Liver (tissue), 9 donors: ENCODE measurements around the gene DISC1. TPM values are rescaled to one million over a fixed set of nuclear protein-coding genes. Genes with fewer than 3 reads are reported as not detected.

Source experiments
- DNase-seq: peaks from one replicate; pipeline ENCODE4 v3.0.0-alpha.2; 2017; ENCODE audit warnings: low spot score
- H3K27ac ChIP-seq, 2 donors: one replicate each; pipeline ENCODE4 v1.7.0; 2013; ENCODE audit warnings: inconsistent platforms in 2 of 2, low read length in 2 of 2, control low read depth in 1 of 2, low read depth in 1 of 2, mild to moderate bottlenecking in 1 of 2
- H3K27me3 ChIP-seq, 4 donors: one replicate each; pipeline versions ENCODE4 v1.6.1 to v1.7.0; 2013; ENCODE audit warnings: low read length in 3 of 4, inconsistent platforms in 1 of 4, mild to moderate bottlenecking in 1 of 4, moderate library complexity in 1 of 4; ENCODE audit not compliant: control insufficient read depth in 4 of 4, insufficient read depth in 4 of 4
- H3K36me3 ChIP-seq, 4 donors: one replicate each; pipeline versions ENCODE4 v1.6.1 to v1.7.0; 2013; ENCODE audit warnings: low read length in 3 of 4, mild to moderate bottlenecking in 3 of 4, low read depth in 1 of 4, moderate library complexity in 1 of 4; ENCODE audit not compliant: control insufficient read depth in 4 of 4, insufficient read depth in 3 of 4
- H3K4me1 ChIP-seq, 4 donors: one replicate each; pipeline versions ENCODE4 v1.6.1 to v1.7.0; 2013; ENCODE audit warnings: low read length in 3 of 4, mild to moderate bottlenecking in 3 of 4, moderate library complexity in 1 of 4; ENCODE audit not compliant: control insufficient read depth in 4 of 4, insufficient read depth in 4 of 4
- H3K4me3 ChIP-seq, 3 donors: one replicate each; pipeline versions ENCODE4 v1.6.1 to v1.7.0; 2013; ENCODE audit warnings: low read length in 3 of 3, control low read depth in 1 of 3, low read depth in 1 of 3, mild to moderate bottlenecking in 1 of 3
- H3K9ac ChIP-seq, 2 donors: one replicate each; pipeline ENCODE4 v1.7.0; 2013; ENCODE audit warnings: low read length in 2 of 2, mild to moderate bottlenecking in 2 of 2, moderate library complexity in 2 of 2, control low read depth in 1 of 2, low read depth in 1 of 2
- H3K9me3 ChIP-seq, 4 donors: one replicate each; pipeline versions ENCODE4 v1.6.1 to v1.7.0; 2013; ENCODE audit warnings: low read length in 3 of 4; ENCODE audit not compliant: control insufficient read depth in 4 of 4
- ATF3 ChIP-seq: IDR thresholded peaks from 2 replicates; pipeline ENCODE4 v1.6.1; 2016; ENCODE audit warnings: antibody characterized with exemption
- CTCF ChIP-seq: fragments of 150-350 bp; IDR thresholded peaks from 2 replicates; pipeline ENCODE4 v1.5.1; 2017; ENCODE audit warnings: improper control_type of control experiment, low read depth, low read length; ENCODE audit not compliant: missing input control
- EGR1 ChIP-seq, 2 donors: IDR thresholded peaks; 2 replicates each; pipeline ENCODE4 v1.6.1; 2016 to 2018; ENCODE audit warnings: antibody characterized with exemption in 2 of 2, low read depth in 2 of 2
- FOXA1 ChIP-seq: IDR thresholded peaks from 2 replicates; pipeline ENCODE4 v1.6.1; 2016; ENCODE audit warnings: antibody characterized with exemption
- FOXA2 ChIP-seq: IDR thresholded peaks from 2 replicates; pipeline ENCODE4 v1.6.1; 2016; ENCODE audit warnings: antibody characterized with exemption
- GABPA ChIP-seq, 2 donors: IDR thresholded peaks in 1 of 2; conservative IDR thresholded peaks in 1 of 2; 2 replicates each; pipeline ENCODE4 v1.6.1; 2016; ENCODE audit warnings: antibody characterized with exemption in 2 of 2, mild to moderate bottlenecking in 1 of 2, moderate library complexity in 1 of 2
- HNF4A ChIP-seq, 2 donors: conservative IDR thresholded peaks; 2 replicates each; pipeline ENCODE4 v1.6.1; 2016; ENCODE audit warnings: antibody characterized with exemption in 2 of 2, mild to moderate bottlenecking in 2 of 2
- HNF4G ChIP-seq: IDR thresholded peaks from 2 replicates; pipeline ENCODE4 v1.6.1; 2016; ENCODE audit warnings: antibody characterized with exemption
- JUND ChIP-seq, 2 donors: IDR thresholded peaks; 2 replicates each; pipeline ENCODE4 v1.6.1; 2016; ENCODE audit warnings: antibody characterized with exemption in 2 of 2
- NR2F2 ChIP-seq: IDR thresholded peaks from 2 replicates; pipeline ENCODE4 v1.6.1; 2016; ENCODE audit warnings: antibody characterized with exemption
- RAD21 ChIP-seq, 2 donors: IDR thresholded peaks; 2 replicates each; pipeline ENCODE4 v1.6.1; 2016; ENCODE audit warnings: antibody characterized with exemption in 2 of 2, mild to moderate bottlenecking in 2 of 2
- RXRA ChIP-seq, 2 donors: IDR thresholded peaks; 2 replicates each; pipeline ENCODE4 v1.6.1; 2017 to 2018; ENCODE audit warnings: antibody characterized with exemption in 2 of 2, mild to moderate bottlenecking in 1 of 2
- SP1 ChIP-seq: IDR thresholded peaks from 2 replicates; pipeline ENCODE4 v1.6.1; 2018; ENCODE audit warnings: antibody characterized with exemption, mild to moderate bottlenecking
- TAF1 ChIP-seq: conservative IDR thresholded peaks from 2 replicates; pipeline ENCODE4 v1.6.1; 2016; ENCODE audit warnings: antibody characterized with exemption, mild to moderate bottlenecking
- YY1 ChIP-seq: IDR thresholded peaks from 2 replicates; pipeline ENCODE4 v1.6.1; 2016; ENCODE audit warnings: antibody characterized with exemption, mild to moderate bottlenecking
- ZBTB33 ChIP-seq: IDR thresholded peaks from 2 replicates; pipeline ENCODE4 v1.6.1; 2016; ENCODE audit warnings: antibody characterized with exemption
- WGBS: extraction: QIAGEN DNeasy Blood & Tissue Kit; methylation state at CpG from one replicate; pipeline ENCODE4 v1.1.7; 2013; 5-methylcytosine and 5-hydroxymethylcytosine counted together
- polyA plus RNA-seq, 2 donors: library from polyadenylated mRNA; stranded (reverse) in 1 of 2; unstranded in 1 of 2; fragments of 200-250 nt in 1 of 2; fragments of >200 nt in 1 of 2; fragmentation: Nextera tagmentation in 1 of 2; extraction: Ambion mirVana in 1 of 2; gene quantifications; one replicate each; pipeline versions ENCODE4 v1.2.1 to v1.2.3, GENCODE V29; 2013 to 2015
- total RNA-seq, 2 donors: library from RNA; depleted of rRNA; stranded (reverse); fragments of >200 nt; gene quantifications; one replicate each; pipeline ENCODE4 v1.2.3, GENCODE V29; 2014
- TF ChIP-seq, protein P1 (sequence below): IDR thresholded peaks from 2 replicates; pipeline ENCODE4 v1.6.1; 2016; ENCODE audit warnings: antibody characterized with exemption
- TF ChIP-seq, protein P2 (sequence below): IDR thresholded peaks from 2 replicates; pipeline ENCODE4 v1.6.1; 2016; ENCODE audit warnings: antibody characterized with exemption, mild to moderate bottlenecking
- donor health status: healthy.
- donor health status: healthy.
- donor health status: healthy.
- donor health status: healthy.
- donor health status: healthy.

DISC1 gene
- total and polyA plus RNA-seq, 4 donors: 0.45 to 6.3 (median 2.3) TPM

GRCh38 chr1:231800108-231800507, 173.5 kb downstream of the DISC1 start:
- H3K27ac ChIP-seq: no peak overlapping the region

More at GRCh38 chr1:231800108-231800507, 173.5 kb downstream of the DISC1 start:
- 75% methylated on average over 5 of the region's 5 CpGs for WGBS
- Histone ChIP-seq H3K36me3 (no peaks in the 10 kb centered on the region), H3K9ac (no peak overlapping the region), H3K4me3 (no peak overlapping the region), H3K27me3 (no peaks in the 10 kb centered on the region), H3K4me1 (no peaks in the 10 kb centered on the region), H3K9me3 (no peaks in the 10 kb centered on the region)
- no peak for TF ChIP-seq GABPA (IDR thresholded peaks at IDR 0.05 in 1 of 2, conservative IDR thresholded peaks at IDR 0.05 in 1 of 2)
- TF ChIP-seq YY1: no peak
- no peak for TF ChIP-seq EGR1 (IDR thresholded peaks at IDR 0.05; ENCODE audit: low read depth in 2 of 2)
- TF ChIP-seq, protein P1, sequence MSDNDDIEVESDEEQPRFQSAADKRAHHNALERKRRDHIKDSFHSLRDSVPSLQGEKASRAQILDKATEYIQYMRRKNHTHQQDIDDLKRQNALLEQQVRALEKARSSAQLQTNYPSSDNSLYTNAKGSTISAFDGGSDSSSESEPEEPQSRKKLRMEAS: no peak
- TF ChIP-seq SP1: no peak
- TF ChIP-seq FOXA1: no peak
- no peak for TF ChIP-seq FOXA2
- TF ChIP-seq CTCF: no peak
- TF ChIP-seq HNF4G: no peak
- no peak for TF ChIP-seq ATF3
- TF ChIP-seq TAF1: no peak
- no peak for TF ChIP-seq NR2F2
- TF ChIP-seq RXRA (IDR thresholded peaks at IDR 0.05): no peak
- TF ChIP-seq RAD21 (IDR thresholded peaks at IDR 0.05): no peak
- no peak for TF ChIP-seq ZBTB33
- TF ChIP-seq HNF4A (conservative IDR thresholded peaks at IDR 0.05): no peak
- TF ChIP-seq, protein P2, sequence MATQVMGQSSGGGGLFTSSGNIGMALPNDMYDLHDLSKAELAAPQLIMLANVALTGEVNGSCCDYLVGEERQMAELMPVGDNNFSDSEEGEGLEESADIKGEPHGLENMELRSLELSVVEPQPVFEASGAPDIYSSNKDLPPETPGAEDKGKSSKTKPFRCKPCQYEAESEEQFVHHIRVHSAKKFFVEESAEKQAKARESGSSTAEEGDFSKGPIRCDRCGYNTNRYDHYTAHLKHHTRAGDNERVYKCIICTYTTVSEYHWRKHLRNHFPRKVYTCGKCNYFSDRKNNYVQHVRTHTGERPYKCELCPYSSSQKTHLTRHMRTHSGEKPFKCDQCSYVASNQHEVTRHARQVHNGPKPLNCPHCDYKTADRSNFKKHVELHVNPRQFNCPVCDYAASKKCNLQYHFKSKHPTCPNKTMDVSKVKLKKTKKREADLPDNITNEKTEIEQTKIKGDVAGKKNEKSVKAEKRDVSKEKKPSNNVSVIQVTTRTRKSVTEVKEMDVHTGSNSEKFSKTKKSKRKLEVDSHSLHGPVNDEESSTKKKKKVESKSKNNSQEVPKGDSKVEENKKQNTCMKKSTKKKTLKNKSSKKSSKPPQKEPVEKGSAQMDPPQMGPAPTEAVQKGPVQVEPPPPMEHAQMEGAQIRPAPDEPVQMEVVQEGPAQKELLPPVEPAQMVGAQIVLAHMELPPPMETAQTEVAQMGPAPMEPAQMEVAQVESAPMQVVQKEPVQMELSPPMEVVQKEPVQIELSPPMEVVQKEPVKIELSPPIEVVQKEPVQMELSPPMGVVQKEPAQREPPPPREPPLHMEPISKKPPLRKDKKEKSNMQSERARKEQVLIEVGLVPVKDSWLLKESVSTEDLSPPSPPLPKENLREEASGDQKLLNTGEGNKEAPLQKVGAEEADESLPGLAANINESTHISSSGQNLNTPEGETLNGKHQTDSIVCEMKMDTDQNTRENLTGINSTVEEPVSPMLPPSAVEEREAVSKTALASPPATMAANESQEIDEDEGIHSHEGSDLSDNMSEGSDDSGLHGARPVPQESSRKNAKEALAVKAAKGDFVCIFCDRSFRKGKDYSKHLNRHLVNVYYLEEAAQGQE: no peak
- no peak for TF ChIP-seq JUND (IDR thresholded peaks at IDR 0.05)
- no peak for DNase-seq
